Limb (tissue), 2 donors: Measurements from ENCODE around the gene MUC6.
A peak's percentile ranks its signal among the peaks of the same experiment; 100 is the strongest.

Experiments
- DNase-seq, 2 donors: peaks; one replicate each; pipeline ENCODE4 v3.0.0-alpha.2; 2016; ENCODE audit errors: extremely low spot score in 2 of 2

The MUC6 gene

DNA sequence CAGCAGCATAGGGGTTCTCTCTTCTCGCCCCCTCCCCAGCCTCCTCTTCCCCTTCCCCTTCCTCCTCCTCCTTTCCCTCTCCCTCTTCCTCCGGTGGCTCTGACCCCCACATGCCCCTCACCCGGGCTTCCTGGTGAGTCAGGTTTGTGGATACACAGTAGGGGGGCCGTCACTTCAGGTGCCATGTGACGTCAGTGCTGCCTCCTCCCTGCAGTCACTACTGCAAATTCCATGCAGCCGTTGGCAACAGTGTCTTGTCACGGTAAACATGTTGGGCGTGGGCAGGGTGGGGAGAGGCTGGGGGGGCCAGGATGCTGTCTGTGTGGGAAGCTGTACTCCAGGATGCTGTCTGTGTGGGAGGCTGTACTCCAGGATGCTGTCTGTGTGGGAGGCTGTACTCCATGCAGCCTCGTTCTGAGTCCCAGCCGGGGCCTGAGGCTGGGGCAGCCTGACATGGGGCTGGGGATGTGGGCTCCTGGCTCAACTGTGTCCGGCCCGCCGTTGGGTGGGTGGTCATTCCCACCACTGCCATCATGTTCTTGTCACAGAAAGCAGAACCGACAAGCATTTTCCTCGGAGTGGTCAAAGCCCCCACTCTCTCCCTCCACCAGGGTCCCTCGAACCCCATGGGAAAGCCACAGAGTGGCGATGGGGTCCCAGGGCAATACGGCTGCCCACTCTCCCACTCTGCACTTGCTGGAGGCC is 35.8 kb upstream of the MUC6 start:
- DNase-seq: no peak

- no peak for DNase-seq
These were observed 35.1 kb upstream of the MUC6 start for GRCh38 chr11:1071571-1072115.

DNA sequence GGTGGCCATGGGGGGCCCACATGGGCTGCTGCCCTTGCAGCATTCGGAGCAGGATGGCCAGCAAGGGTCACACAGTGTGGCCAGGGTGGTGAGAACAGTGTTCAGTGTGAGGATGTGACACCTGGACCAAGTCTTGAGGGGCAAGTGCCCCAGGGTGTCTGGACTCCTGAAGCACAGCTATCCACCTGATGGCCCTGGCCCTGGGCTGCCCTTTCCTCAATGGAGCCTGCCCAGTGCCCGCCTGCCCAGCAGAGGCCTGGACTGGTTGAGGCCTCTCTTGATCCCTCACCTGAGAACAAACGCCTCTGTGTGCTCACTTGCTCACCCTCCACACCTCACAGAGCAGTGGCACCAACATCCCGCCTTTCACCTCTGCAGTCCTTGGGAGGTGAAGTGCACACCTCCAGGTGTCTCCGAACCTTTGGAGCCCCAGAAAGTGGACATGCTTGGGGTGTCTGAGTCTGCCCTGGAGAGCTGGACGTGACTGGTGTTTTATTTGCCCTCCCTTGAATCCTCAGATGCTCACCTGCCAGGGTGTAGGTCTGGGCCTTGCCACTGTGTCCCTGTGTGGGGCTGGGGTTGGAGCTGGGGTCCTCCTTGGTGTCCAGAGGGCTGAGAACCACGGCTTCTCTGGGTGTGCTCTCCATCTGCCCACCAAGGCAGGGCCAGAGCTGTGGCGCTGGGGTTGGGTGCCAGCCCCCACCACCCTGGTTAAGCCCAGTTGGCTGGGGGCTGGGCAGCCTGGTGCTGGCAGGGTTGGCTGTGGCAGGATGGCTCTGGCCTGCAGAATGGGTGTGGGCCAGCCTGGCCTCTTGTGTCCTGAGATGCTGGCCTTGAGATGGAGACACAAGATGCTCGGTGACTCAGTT is 34.3 kb upstream of the MUC6 start:
- no peak for DNase-seq

DNA sequence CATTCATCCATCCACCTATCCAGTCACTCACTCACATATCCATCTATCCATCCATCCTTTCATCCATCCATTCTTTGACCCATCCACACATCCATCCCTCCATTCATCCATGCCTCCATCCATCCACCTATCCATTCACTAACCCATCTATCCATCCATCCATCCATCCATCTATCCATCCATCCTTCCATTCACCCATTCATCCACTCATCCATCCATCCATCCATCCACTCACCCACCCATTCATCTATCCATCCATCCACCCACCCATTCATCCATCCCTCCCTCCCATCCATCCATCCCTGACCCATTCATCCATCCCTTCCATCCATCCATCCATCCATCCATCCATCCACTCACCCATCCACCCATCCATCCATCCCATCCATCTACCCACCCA is 33.2 kb upstream of the MUC6 start:
- DNase-seq: no peak

DNA sequence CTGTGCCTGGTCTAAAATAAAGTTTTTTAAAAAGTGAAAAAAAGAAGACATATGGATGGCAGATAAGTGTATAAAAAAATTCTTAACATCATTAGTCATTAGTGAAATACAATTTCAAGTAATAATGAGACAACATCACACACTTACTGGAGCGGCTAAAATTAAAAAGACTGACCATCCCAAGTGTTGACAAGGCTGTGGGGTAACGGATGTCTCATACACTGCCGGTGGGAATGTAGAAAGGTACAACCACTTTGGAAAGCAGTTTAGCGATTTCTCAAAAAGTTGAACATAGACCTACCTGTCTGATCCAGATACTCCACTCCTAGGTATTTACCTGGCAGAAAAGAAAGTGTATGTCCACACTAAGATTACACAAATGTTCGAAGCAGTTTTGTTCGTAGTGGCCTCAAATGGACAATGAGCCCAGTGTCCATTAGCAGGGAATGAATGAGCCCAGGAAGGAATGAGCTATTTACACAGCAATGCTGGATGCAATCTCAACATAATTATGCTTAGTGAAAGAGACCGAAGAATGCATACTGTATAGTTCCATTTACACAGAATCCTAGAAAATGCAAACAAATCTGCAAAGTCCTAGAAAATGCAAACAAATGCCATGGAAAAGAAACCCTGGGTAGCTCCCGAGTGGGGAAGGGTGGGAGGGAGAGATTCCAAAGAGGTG is 31.4 kb upstream of the MUC6 start:
- no peak for DNase-seq

DNA sequence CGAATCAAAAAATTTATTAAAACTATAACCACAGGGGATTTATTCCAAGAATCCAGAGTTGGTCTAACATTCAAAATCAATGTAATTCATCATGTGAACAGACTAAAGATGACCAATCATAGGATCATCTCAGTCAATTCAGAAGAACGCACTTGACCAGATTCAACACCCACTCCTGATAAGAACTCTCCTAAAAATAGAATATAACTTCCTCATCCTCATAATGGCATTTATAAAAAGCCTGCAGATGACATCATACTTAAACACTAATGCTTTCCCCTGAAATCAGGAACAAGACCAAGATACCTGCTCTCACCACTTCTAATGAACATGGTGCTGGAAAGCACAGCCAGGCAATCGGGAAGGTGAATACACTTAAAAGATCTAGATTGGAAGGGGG is 27.6 kb upstream of the MUC6 start:
- DNase-seq: no peak

DNA sequence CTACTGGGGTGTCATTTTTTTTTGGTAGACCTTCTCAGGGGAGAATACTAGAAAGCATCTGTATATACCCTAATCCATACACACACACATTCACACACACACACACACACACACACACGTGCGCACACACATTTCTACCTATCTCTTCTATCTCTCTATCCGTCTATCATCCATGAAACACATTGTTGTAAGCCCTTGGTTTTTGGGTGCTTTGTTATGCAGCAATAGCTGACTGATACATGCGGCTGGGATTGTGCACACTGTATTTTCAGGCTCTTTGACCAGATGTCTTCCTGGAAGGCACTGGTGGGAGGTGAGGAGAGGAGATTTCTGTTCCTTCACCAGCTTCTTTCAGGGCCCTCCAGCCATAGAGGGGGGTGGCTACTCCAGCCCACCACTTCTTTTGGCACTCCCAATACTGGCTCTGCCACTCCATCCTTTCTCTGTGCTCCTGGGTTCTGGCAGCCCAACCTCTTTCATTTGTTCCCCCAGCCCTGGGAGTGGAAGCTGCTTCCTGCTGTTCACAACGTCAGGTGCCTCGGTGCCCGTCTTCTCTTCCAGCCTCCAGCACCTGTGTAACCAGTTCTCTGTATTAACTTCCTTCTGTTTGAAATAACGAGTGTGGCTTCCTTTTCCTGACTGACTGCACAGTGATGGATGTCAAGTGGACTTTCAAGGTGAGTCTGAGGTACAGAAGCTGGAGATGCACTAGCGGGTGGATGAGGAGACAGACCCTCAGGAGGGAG is 25.7 kb upstream of the MUC6 start:
- no peak for DNase-seq

- no peak for DNase-seq
These were observed 24.5 kb upstream of the MUC6 start for GRCh38 chr11:1060852-1061616.

DNA sequence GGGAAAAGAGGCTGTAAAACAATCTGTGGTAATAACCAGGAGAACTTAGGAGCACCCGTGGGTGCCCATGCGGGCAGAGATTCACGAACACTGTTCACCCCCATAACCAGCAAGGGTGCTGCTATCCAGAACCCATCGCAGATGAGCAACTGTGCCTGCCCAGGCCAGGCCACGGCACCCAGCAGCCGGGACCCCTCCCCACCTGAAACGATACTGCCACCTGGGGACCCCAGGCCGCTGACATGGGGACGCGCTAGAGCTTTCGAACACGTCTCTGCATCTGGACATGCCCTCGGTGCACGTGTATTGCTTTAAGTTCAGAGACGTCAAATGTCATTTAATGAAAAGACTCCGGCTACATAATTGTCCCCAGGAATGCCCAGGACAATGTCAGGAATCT is 23.9 kb upstream of the MUC6 start:
- no peak for DNase-seq

- no peak for DNase-seq
These were observed 23.2 kb upstream of the MUC6 start for GRCh38 chr11:1059759-1060158.

DNA sequence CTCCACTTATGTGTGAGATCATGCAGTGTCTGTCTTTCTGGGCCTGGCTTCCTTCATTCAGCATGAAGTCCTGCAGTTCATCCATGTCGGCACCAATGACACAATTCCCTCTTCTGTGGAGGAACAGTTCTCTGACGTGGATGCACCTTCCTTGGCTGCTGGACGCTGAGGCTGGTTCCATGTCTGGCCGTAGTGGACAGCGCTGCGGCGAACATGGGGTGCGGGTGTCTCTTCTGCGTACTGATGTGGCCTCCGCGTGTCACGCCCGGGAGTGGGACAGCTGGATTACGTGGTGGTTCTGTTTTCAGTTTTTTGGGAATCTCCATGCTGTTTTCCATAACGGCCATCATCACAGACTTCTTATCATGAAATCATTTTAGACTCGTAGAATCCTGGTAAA is 21.3 kb upstream of the MUC6 start:
- DNase-seq: no peak

GRCh38 chr11:1055990-1056771 is 19.7 kb upstream of the MUC6 start:
- peak in 1 of 2 donors; percentile 24 for DNase-seq

GRCh38 chr11:1055109-1055703 is 18.7 kb upstream of the MUC6 start:
- DNase-seq: peak in 1 of 2 donors; percentile 19

- DNase-seq: peak in 1 of 2 donors; percentile 37
These were observed 17.9 kb upstream of the MUC6 start for GRCh38 chr11:1054143-1055108.

DNA sequence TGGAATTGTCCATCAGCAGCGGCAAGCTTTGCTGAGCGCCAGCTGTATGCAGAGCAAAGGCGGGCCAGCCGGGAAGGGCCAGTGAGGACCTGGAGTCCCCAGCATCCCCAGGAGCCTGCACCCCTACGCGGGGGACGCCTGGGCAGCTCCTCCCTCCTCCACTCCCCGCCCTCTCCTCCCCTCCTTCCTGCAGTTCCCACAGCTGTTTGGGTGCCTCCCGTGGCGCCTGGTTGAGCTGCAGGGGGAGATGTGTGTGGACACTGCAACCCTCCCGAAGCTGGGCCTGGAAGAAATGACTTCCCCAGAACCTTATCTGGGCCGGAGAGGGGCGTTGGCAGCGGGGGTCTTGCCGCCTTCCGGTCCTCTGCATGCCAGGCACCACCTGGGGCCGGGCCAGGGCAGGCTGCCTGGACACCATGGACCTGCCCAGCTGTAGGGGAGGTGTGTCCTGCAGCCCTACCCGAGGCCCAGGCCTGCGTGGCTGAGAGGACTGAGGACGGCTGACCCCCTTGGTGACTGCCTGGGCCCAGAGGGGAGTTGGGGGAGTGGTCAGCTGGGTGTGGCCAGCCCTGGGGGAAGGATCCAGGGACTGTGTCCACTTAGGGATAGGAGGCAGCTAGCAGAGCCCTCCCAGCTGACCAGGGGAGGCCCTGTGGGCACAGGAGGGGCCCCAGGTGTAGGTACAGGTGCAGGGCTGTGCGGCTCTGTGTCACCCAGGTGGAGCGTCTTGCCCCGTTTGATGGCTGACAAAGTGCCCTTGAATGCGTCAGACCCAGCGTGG is 16.8 kb upstream of the MUC6 start:
- peak in 1 of 2 donors; percentile 40 for DNase-seq

GRCh38 chr11:1052133-1053011 is 15.9 kb upstream of the MUC6 start:
- DNase-seq: peak in 1 of 2 donors; percentile 27
